GM12865 (cell line): ENCODE data around the gene AASDHPPT.

Experiments used
- DNase-seq: peaks from one replicate; pipeline ENCODE4 v3.0.0; 2010; ENCODE audit warnings: low read depth
- H3K4me3 ChIP-seq: 2 replicates; pipeline ENCODE4 v1.5.1; 2011; ENCODE audit warnings: mild to moderate bottlenecking, low read depth, low read length, control low read depth
- TF ChIP-seq, protein P1 (sequence below): IDR thresholded peaks from 2 replicates; pipeline ENCODE4 v1.5.1; 2011; ENCODE audit warnings: low read length, control low read depth, low read depth, inconsistent platforms; ENCODE audit not compliant: insufficient read depth; ENCODE audit errors: missing control alignments

Gene AASDHPPT

DNA sequence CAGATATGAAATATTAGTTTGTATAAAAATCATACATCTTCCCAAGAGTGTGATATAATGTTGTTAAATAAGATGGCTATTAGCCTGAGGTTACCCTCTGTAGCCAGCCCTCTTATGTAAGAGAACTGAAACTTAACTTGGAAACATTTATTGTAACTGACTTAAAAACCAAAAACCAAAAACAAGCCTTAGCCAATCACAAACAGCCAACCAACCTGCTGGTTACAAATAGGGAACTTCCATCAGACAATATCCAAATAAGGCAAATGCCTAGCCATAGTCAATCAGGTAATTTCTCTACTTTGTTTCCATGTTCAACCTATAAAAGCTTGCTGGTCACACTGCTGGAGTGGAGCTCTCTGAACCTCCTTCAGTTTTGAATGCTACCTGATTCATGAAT lies 14.5 kb upstream of the AASDHPPT start:
- peak; percentile 39 for DNase-seq
- no peak overlapping the region for H3K4me3 ChIP-seq
- TF ChIP-seq, protein P1, sequence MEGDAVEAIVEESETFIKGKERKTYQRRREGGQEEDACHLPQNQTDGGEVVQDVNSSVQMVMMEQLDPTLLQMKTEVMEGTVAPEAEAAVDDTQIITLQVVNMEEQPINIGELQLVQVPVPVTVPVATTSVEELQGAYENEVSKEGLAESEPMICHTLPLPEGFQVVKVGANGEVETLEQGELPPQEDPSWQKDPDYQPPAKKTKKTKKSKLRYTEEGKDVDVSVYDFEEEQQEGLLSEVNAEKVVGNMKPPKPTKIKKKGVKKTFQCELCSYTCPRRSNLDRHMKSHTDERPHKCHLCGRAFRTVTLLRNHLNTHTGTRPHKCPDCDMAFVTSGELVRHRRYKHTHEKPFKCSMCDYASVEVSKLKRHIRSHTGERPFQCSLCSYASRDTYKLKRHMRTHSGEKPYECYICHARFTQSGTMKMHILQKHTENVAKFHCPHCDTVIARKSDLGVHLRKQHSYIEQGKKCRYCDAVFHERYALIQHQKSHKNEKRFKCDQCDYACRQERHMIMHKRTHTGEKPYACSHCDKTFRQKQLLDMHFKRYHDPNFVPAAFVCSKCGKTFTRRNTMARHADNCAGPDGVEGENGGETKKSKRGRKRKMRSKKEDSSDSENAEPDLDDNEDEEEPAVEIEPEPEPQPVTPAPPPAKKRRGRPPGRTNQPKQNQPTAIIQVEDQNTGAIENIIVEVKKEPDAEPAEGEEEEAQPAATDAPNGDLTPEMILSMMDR = no peak

DNA sequence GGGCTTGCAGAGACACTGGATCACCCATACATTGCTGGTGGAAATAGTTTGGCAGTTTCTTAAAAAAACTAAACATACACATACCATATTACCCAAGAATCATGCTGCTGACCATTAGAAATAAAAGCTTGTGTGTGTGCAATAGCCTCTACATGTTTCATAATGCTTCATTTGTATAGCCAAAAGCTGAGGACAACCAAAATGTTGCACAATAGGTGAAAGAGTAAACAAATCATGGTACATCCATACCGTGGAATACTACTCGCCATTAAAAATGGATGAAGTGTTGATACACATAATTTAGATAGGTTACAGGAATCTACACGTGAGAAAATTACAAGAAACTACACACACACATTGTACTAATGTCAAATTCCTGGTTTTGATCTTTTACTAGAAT lies 6.9 kb upstream of the AASDHPPT start:
- no peak for DNase-seq
- H3K4me3 ChIP-seq = no peak overlapping the region
- TF ChIP-seq, protein P1 = no peak

DNA sequence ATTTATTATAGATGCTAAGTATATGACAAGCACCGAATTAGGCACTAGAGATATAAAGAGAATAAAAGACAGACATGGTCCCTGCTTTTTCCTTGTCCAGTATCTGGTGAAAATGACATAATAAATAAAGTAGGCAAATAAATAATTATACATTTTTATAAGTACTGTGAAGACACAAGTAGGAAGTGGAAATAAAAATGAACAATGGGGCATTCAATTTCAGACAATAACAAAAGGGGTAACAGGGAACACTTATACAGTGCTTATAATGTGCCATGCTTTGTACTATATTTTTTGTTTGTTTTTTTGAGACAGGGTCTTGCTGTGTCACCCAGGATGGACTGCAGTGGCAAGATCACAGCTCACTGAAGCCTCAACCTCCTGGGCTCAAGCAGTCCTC lies 4.7 kb upstream of the AASDHPPT start:
- H3K4me3 ChIP-seq = no peak overlapping the region
- no peak for DNase-seq
- TF ChIP-seq, protein P1 = no peak

DNA sequence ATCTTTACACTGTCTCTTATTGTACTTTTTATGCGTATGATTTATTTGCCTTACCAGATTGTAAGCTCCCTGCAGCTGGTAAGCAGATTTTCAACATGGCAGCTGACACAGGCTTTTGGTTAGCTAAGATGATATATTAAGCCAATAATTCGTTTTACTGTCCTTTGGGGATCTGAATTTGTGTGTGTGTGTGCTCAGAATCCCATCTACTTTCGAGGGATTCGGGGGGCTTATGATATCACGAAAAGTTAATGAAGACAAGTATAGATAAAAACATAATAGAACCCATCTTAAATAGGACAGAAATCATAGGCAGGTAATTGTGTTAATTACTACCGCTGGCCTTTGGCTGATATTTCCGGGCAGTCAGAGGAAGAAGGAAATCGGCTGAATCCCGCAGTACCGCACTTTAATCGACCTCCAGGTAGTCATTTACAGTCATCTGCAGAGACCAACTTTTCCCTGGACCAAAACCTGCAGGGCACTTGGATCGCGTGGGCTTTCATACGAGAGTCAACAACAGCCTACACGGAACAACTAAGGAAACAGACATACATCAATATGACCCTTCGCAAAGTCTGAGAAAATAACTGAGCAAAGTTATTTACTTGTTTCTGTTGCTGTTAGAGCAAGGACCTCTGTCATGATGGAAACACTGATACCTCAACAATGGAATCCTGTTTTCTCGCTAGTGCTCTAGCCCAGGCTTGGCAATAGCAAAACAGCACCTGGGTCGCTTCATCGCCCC lies 1.1 kb upstream of the AASDHPPT start:
- no peak for DNase-seq
- TF ChIP-seq, protein P1 = no peak
- peak overlapping the region; percentile 71 for H3K4me3 ChIP-seq

DNA sequence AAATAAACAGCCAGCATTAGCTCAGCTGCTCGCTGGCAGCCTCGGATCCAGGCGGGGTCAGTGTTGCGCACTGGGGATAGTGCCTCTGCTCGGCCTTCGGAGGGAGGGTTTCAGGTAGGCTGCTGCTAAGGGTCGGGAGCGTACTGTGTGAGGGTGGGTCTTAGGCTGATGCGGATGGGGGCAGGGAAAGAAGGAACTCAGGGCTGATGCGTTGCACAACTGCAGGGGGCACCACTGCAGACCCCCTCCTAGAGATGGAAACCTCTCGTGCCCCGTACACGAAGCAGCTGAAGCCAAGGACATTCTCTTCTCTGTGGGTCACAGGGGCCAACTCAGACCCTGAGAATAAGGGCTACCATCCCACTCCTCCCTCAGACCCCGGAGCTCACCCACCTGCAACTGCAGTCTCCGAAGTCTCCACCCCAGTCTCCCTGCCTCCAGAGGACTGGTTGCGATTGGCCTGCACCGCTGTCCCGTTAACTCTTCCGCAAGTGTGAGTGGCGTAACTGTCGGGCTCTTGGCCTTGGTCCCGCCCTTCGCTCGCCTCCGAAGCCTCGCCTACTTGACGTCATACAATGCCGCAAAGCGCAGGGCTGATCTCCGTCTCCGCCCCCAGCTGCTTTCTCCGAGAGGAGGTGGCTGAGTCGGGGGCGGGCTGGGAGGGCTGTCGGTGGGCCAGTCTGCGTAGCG lies 398 bp upstream of the AASDHPPT start, which contains the start of gene KBTBD3:
TSS of gene KBTBD3 (minus strand) at position 429 of the 690 bp plus-strand sequence. CDS start 18,250 bp downstream, outside the sequence.
- DNase-seq = peak; percentile 99
- TF ChIP-seq, protein P1 = peak; percentile 65
- peak within 1 kb of the TSS; percentile 73 for H3K4me3 ChIP-seq

DNA sequence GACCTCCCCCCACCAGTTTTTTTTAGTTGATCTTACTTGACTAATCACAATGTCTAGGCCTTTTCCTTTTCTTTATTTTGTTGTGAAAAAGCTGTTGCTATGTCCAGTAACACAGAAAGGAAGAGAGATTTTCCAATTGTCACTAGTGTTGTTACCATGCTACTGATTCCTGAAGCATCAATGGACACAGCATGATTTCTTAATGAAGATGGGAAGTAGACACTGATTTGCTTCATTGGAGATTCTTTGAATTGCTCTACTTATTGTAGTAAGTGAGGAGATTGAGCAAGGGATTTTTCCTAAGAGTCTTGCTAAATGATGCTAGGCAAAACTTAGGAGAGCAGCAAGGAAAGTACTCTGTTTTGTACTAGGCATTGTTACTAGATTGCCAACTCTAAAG lies 4.6 kb downstream of the AASDHPPT start:
- H3K4me3 ChIP-seq = no peak overlapping the region
- no peak for DNase-seq
- TF ChIP-seq, protein P1 = no peak

DNA sequence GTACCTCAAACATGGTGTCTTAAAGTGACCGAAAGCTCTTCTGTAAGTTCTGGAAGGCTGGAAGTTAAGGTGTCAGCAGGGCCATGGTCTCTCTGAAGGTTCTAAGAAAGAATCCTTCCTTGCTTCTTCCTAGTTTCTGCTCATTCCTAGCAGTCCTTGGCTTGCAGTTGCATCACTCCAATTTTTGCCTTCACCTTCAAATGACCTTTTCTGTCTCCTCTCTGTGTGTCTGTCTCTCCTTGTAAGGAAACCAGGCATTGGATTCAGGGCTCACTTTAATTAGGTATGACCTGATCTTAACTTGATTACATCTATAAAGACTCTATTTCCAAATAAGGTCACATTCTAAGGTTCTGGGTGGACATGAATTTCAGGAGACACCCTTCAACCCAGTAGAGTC lies 8.7 kb downstream of the AASDHPPT start:
- no peak overlapping the region for H3K4me3 ChIP-seq
- DNase-seq = no peak
- TF ChIP-seq, protein P1 = no peak
